SH-SY5Y (cell line): ENCODE measurements around the gene GPC3.

ENCODE experiments used
- GATA2 ChIP-seq: IDR thresholded peaks from 2 replicates; pipeline ENCODE4 v1.6.1; 2011; ENCODE audit warnings: mild to moderate bottlenecking, low read depth, low read length
- GATA3 ChIP-seq: IDR thresholded peaks from 2 replicates; pipeline ENCODE4 v1.6.1; 2011; ENCODE audit warnings: low read depth, mild to moderate bottlenecking, low read length, moderate library complexity

GRCh38 chrX:134013092-134013497 lies 27.7 kb upstream of the GPC3 start:
- TF ChIP-seq GATA2 (no peak), GATA3 (no peak)
